Lung (tissue), 16 donors: Measurements from ENCODE around the gene SLC9C1. TPM values are rescaled to one million over a fixed set of nuclear protein-coding genes. Genes with fewer than 3 reads are reported as not detected.
A peak's percentile ranks its signal among the peaks of the same experiment; 100 is the strongest.

Source experiments
- ATAC-seq: fragments of 200-7000 bp; cut with Tn5 transposase; one replicate; pipeline ENCODE4 v1.9.1; 2020; ENCODE audit warnings: moderate number of reproducible peaks; ENCODE audit not compliant: insufficient read depth, low FRiP score
- DNase-seq, 3 donors: peaks; one replicate each; pipeline ENCODE4 v3.0.0-alpha.2; 2013 to 2017
- H3K27ac ChIP-seq, 2 donors: one replicate each; pipeline ENCODE4 v1.5.1; 2013; ENCODE audit warnings: mild to moderate bottlenecking in 2 of 2, moderate library complexity in 2 of 2, control low read depth in 1 of 2, inconsistent platforms in 1 of 2, low read depth in 1 of 2, low read length in 1 of 2
- H3K27me3 ChIP-seq, 3 donors: one replicate each; pipeline ENCODE4 v1.5.1; 2013; ENCODE audit warnings: low read length in 2 of 3; ENCODE audit not compliant: control insufficient read depth in 3 of 3, insufficient read depth in 3 of 3
- H3K36me3 ChIP-seq, 4 donors: one replicate each; pipeline ENCODE4 v1.5.1; 2013; ENCODE audit warnings: low read length in 4 of 4, mild to moderate bottlenecking in 1 of 4, moderate library complexity in 1 of 4; ENCODE audit not compliant: control insufficient read depth in 4 of 4, insufficient read depth in 4 of 4
- H3K4me1 ChIP-seq, 5 donors: one replicate each; pipeline ENCODE4 v1.5.1; 2013; ENCODE audit warnings: low read length in 5 of 5, mild to moderate bottlenecking in 2 of 5, moderate library complexity in 1 of 5; ENCODE audit not compliant: control insufficient read depth in 5 of 5, insufficient read depth in 5 of 5
- H3K4me3 ChIP-seq: one replicate; pipeline ENCODE4 v1.5.1; 2013; ENCODE audit warnings: mild to moderate bottlenecking, control low read depth, moderate library complexity
- H3K9ac ChIP-seq, 2 donors: one replicate each; pipeline ENCODE4 v1.5.1; 2013; ENCODE audit warnings: low read length in 2 of 2, control low read depth in 1 of 2; ENCODE audit not compliant: insufficient read depth in 1 of 2
- H3K9me3 ChIP-seq, 4 donors: one replicate each; pipeline ENCODE4 v1.5.1; 2013; ENCODE audit warnings: low read length in 3 of 4, mild to moderate bottlenecking in 1 of 4, moderate library complexity in 1 of 4; ENCODE audit not compliant: control insufficient read depth in 4 of 4, insufficient read depth in 3 of 4
- CTCF ChIP-seq: IDR thresholded peaks from 2 replicates; pipeline ENCODE4 v1.5.1; 2012; ENCODE audit warnings: mild to moderate bottlenecking; ENCODE audit errors: control extremely low read depth, extremely low read depth
- WGBS, 2 donors: extraction: QIAGEN DNeasy Blood & Tissue Kit; methylation state at CpG; one replicate each; pipeline ENCODE4 v1.1.7; 2013; 5-methylcytosine and 5-hydroxymethylcytosine counted together
- long read RNA-seq, 5 donors: transcript quantifications; one replicate each; lab custom pipeline, GENCODE V29; 2026
- polyA plus RNA-seq, 2 donors: library from polyadenylated mRNA; stranded (reverse); fragments of 200-250 nt; gene quantifications; one replicate each; pipeline ENCODE4 v1.2.1, GENCODE V29; 2013
- total RNA-seq, 2 donors: library from RNA; depleted of rRNA in 1 of 2; stranded (reverse); fragments of >200 nt in 1 of 2; gene quantifications; one replicate each; pipeline ENCODE4 v1.2.1, GENCODE V29; 2014 to 2021
- donor health status: control.
- donor health status: control.
- donor health status: Bipolar disorder and iron deficiency.
- donor health status: healthy.
- donor health status: DM: yes; HTN: yes; CAD: no.

SLC9C1 gene
- total RNA-seq (under 1 TPM; 0.12 to 0.28 TPM), polyA plus RNA-seq (not detected)
- long read RNA-seq, donor 1: 0 reads
- long read RNA-seq, donor 2: 0 reads
- long read RNA-seq, donor 3: 0 reads
- long read RNA-seq, donor 4: 0 reads
- long read RNA-seq, donor 5: 0 reads

GRCh38 chr3:112293368-112294321, at the start of gene SLC9C1:
TSS of gene SLC9C1 (minus strand) at chr3:112294216. CDS start at chr3:112286791, 7,425 bp downstream.
- Histone ChIP-seq H3K4me3 (peak within 1 kb of the TSS; percentile 9), H3K9me3 (peaks cover 0 to 1% (median 0%) of the 10 kb centered on the region in 4 donors), H3K9ac (peak within 1 kb of the TSS; percentile 14 to 94), H3K27me3 (no peaks in the 10 kb centered on the region), H3K4me1 (no peaks in the 10 kb centered on the region), H3K27ac (peak within 1 kb of the TSS in 1 of 2 donors; percentile 68), H3K36me3 (no peaks in the 10 kb centered on the region)
- DNase-seq (peak; percentile 73 to 95 (median 91)), ATAC-seq (peak; percentile 82)
- TF ChIP-seq CTCF: peak; percentile 48
- 22 to 36% methylated on average over 15 of the region's 15 CpGs for WGBS, 2 donors

GRCh38 chr3:112341386-112341785, 47.4 kb upstream of the SLC9C1 start:
- WGBS, 2 donors: 92 to 99% methylated on average over 2 of the region's 2 CpGs
- no peak overlapping the region for H3K4me3 ChIP-seq
- no peak overlapping the region for H3K9ac ChIP-seq
- peaks cover 0 to 2% (median 0%) of the 10 kb centered on the region in 5 donors for H3K4me1 ChIP-seq
- ATAC-seq (no peak), DNase-seq (no peak)
- no peak overlapping the region for H3K27ac ChIP-seq
- H3K27me3 ChIP-seq: no peaks in the 10 kb centered on the region
- TF ChIP-seq CTCF: no peak
- H3K9me3 ChIP-seq: peaks cover 0 to 2% (median under 1%) of the 10 kb centered on the region in 4 donors
- peaks cover 2 to 24% (median 11%) of the 10 kb centered on the region in 4 donors for H3K36me3 ChIP-seq

- H3K27ac ChIP-seq: no peak overlapping the region
- no peak overlapping the region for H3K4me3 ChIP-seq
- ATAC-seq: no peak
- no peak overlapping the region for H3K9ac ChIP-seq
- H3K4me1 ChIP-seq: peaks cover 0 to 13% (median 0%) of the 10 kb centered on the region in 5 donors
- no peaks in the 10 kb centered on the region for H3K27me3 ChIP-seq
- DNase-seq: no peak
- H3K36me3 ChIP-seq: peaks cover 0 to 13% (median 4%) of the 10 kb centered on the region in 4 donors
- H3K9me3 ChIP-seq: peaks cover 0 to 2% (median under 1%) of the 10 kb centered on the region in 4 donors
- WGBS, 2 donors: 51 to 86% methylated on average over 2 of the region's 2 CpGs
- no peak for TF ChIP-seq CTCF
Observed at GRCh38 chr3:112339609-112340008, 45.6 kb upstream of the SLC9C1 start.
